Cardiac fibroblast (primary cell): ENCODE data around the gene BTF3.

Experiments
- DNase-seq, 2 donors: peaks; one replicate each; pipeline versions ENCODE4 v3.0.0 to v3.0.0-alpha.2; 2010; ENCODE audit warnings: low read depth in 2 of 2
- H3K4me3 ChIP-seq, 2 donors: replicated peaks in 1 of 2; 1 replicate in 1 of 2; 2 replicates in 1 of 2; pipeline ENCODE4 v1.5.1; 2011; ENCODE audit warnings: low read depth in 2 of 2, low read length in 2 of 2, mild to moderate bottlenecking in 2 of 2, moderate library complexity in 1 of 2
- TF ChIP-seq, protein P1 (sequence below): IDR thresholded peaks from one replicate; pipeline ENCODE4 v1.5.1; 2011; ENCODE audit warnings: low read depth, mild to moderate bottlenecking, low read length, inconsistent platforms

The BTF3 gene

DNA sequence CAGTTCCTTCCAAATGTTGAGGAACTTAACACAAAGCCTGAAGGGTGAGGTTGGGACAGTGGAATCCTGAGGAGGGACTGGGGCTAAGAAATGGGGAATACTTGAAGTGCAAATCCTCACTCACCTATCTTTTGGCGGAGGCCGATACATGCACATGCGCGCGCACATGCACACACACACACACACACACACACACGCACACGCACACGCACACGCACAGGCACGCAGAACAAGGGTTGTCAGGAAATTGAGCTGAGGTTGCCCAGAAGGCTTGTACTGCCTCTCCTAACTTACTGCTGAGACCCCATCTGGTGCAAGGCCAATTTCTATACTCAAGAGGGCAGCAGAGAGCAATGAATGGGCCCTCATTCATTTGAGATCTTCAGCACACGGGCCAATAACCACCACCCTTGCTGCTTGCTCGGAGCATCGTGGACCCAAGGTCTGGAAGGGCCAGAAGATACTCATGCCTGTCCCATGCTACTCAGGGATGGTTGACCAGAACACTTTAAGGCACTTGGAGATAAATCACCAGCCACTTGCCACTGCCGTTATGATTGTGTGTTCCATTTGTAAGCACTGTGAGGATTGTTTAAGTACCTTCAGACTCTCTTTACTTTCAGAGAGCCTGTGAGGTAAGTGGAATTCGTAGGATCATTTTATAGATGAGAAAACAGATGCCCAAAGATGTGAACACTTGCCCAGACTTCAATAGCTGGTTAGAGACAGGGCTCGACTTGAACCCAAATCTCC, 21.5 kb downstream of the BTF3 start:
- H3K4me3 ChIP-seq, result no peak overlapping the region
- DNase-seq, result peak; percentile 87
- TF ChIP-seq, protein P1, sequence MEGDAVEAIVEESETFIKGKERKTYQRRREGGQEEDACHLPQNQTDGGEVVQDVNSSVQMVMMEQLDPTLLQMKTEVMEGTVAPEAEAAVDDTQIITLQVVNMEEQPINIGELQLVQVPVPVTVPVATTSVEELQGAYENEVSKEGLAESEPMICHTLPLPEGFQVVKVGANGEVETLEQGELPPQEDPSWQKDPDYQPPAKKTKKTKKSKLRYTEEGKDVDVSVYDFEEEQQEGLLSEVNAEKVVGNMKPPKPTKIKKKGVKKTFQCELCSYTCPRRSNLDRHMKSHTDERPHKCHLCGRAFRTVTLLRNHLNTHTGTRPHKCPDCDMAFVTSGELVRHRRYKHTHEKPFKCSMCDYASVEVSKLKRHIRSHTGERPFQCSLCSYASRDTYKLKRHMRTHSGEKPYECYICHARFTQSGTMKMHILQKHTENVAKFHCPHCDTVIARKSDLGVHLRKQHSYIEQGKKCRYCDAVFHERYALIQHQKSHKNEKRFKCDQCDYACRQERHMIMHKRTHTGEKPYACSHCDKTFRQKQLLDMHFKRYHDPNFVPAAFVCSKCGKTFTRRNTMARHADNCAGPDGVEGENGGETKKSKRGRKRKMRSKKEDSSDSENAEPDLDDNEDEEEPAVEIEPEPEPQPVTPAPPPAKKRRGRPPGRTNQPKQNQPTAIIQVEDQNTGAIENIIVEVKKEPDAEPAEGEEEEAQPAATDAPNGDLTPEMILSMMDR, result peak; percentile 85

DNA sequence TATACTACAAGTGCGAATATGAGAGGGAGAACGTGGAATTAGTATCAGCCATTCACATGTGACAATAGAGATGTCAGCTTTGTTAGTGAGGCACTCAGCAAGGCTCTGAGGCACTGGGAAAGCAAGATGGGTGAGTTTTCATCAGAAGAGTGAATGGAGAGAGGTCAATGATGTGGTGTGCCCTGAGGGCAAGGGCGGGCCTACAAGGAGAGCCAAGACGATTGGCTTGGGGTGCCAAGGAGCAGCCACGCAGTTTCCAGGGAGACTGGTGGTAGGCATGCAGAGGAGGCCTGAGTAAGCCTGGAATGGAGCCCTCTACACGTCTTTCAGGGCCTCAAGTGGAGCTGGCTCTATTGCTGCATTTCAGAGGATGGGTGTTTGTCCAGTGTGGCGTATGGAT, 24.7 kb downstream of the BTF3 start:
- no peak overlapping the region for H3K4me3 ChIP-seq
- TF ChIP-seq, protein P1, result no peak
- no peak for DNase-seq

DNA sequence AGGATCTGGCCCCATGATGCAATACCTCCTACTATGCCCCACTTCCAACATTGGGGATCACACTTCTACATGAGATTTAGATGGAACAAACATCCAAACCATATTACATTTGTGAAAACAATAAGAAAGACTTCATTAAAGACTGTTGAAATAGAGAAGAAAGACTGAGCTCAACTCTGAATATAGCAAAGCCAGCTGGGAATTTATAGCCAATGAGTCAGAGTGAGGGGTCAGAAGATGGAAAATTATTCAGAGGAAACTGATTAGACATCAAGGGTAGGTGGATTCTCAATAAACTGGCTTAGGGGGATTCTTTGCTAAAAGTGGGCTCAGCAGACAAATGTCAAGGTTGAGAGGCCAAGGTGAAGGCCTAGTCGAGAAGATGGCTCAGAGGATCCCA, 25.6 kb downstream of the BTF3 start:
- no peak for DNase-seq
- no peak overlapping the region for H3K4me3 ChIP-seq
- TF ChIP-seq, protein P1, result no peak

DNA sequence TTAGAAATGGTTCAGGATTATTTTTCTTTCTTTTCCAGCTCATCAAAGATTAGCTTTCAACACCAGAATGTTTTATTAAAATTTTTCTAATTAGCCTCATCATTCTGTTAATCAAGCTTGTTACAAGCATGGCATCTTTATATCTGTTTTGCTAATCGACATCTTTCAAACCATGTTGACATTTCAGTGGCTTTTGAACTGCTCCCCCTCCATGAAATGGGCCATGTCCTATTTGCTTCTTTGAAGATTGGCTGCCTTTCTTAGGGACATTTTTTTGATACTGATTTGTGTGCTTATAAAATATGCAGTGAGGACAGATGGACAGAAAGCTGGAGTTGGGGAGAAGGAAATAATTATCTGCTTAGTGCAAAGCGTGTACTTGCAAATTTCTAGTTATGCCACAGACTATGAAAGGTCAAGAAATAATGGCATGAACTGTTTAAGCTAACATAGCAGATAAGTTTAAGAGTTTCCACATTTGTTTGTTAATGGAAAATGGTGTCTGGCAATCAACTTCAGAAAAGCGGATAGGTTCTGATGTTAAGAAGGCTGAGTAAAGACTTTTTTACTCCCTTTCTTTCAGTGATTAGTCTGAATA, 27.5 kb downstream of the BTF3 start:
- TF ChIP-seq, protein P1, result no peak
- DNase-seq, result no peak
- no peak overlapping the region for H3K4me3 ChIP-seq

DNA sequence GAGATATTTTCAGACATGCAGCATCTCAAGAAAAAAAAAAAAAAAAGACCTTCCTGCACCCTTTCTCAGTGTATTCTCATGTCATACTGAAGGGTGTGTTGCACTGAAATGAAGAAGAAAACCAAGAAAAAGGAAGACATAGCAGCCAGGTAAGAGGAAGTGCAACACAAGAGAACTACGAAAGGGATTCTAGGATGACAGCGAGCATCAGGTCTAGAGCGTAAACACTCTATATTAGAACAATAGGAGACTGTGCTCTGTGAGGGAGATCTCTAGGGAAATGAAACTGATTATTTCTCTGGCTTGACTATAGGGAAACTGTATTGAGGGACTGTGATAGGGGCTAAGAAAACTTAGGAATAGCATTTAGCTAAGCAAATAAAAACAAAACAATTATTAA, 30.0 kb downstream of the BTF3 start:
- no peak for DNase-seq
- H3K4me3 ChIP-seq, result no peak overlapping the region
- TF ChIP-seq, protein P1, result no peak

DNA sequence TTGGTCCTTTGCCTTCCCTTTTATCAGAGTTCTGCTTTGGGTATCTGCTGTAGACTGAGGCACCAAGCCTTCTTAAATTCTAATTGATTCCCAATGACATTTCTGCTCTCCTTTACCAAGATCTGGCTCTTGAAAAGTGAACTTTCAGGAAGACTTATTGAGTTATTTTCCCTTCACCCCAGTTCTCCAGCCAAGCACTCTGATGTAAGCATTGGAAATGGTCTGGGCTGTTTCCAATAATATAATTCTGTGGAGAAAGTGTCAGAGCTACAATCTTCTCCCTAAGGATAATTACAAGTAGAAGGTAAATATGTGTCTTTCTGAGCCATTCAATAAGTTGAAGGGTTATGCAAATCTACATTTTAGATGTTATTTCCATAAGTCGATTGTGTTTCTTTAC, 30.8 kb downstream of the BTF3 start:
- no peak overlapping the region for H3K4me3 ChIP-seq
- TF ChIP-seq, protein P1, result no peak
- DNase-seq, result no peak
